G401.6 (cell line): ENCODE measurements around the gene TFF3.

Experiments used
- FAIRE-seq: peaks from 2 replicates; lab custom pipeline; 2012; peaks lifted over from hg19 to GRCh38; lab: Jason Lieb, UNC

The TFF3 gene

GRCh38 chr21:42346866-42347600 is 31.8 kb upstream of the TFF3 start:
- no peak for FAIRE-seq

DNA sequence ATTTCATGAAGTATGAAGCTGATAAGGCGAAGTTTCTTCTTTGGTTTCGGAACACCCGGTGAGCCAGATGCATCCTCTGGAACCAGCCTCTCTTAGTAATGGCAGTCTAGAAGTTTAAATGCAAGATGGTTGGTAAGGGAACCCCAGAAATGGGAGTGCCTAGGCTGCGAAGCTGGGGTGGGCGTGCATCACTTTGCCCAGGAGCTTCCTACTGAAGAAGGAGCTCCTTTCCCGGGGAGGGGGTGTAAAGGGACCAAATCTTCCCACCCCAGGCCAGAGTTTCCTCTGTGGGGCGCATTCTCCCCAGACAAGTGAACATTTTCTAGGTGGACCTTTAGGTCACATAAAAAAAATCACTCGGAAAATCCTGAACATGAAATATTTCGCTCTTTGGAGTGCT is 31.2 kb upstream of the TFF3 start:
- no peak for FAIRE-seq

DNA sequence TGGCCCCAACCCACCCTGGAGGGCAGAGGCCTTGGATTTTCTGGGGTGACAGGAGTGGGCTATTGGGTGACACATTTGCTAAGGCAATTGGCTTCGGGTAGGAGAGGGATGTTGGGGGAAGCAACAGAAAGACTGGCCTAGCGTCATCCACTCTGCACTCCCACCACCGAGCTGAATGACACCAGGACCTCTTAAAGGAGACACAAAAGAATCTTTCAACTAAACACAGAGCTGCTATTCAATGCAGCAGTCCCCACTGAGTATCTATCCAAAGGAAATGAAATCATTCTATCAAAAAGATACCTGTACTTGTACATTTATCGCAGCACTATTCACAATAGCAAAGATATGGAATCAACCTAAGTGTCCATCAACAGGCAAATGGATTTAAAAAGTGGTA is 29.4 kb upstream of the TFF3 start:
- no peak for FAIRE-seq

DNA sequence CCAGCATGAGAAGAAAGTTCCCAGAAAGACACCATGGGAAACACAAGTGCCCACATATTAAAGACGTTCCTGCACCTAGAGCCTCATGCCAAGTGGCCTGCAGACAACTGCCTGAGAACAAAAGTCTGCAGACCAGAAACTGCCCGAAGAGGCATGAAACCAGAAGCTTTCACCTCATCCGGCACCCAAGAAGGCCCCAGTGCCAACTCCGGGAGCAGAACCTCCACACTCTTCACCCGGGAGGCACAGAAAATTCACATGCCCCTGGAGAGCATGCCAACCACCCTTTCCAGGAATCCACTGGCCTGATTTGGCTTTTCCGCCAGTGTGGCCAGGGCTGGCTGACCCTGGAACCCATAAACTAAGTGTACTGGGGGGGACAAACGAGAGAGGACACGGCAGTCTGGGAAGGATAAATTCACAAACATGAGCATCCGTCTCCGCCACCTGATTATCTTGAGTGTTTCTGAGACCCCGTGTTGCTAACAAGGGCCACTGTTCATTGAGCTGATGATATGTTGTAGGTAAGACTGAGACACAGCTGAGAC is 28.8 kb upstream of the TFF3 start:
- FAIRE-seq = no peak

- FAIRE-seq = no peak
These were observed 28.3 kb upstream of the TFF3 start for GRCh38 chr21:42343556-42343955.

- FAIRE-seq = no peak
These were observed 27.9 kb upstream of the TFF3 start for GRCh38 chr21:42343101-42343500.

DNA sequence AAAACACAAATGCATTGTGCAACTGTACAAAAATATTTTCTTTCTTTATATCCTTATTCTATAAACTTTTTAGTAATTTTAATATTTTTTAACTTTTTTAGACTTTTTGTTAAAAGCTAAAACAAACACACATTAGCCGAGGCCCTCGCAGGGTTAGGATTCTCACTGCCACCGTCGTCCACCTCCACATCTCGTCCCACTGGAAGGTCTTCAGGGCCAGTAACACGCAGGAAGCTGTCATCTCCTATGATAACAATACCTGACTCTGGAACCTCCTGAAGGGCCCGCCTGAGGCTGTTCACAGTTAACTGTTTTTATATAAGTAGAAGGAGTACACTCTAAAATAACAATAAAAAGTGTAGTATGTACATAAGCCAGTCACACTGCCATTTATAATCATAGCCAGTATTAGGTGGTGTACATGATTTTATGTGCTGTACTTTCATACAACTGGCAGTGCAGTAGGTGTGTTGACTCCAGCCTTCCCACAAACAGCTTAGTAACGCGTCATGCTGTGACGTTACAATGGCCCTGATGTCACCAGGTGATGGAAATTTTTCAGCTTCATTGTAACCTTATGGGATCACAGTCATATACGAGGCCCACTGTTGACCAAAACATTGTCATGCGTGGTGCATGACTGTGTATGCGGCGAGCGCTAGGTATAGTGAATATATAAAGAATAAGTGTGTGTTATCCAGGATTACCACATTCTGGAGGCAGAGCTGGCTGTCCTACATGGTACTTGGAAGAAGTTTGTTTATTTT is 26.8 kb upstream of the TFF3 start:
- FAIRE-seq = no peak

GRCh38 chr21:42340187-42341050 is 25.2 kb upstream of the TFF3 start:
- FAIRE-seq = no peak

GRCh38 chr21:42338729-42339715 is 23.8 kb upstream of the TFF3 start:
- no peak for FAIRE-seq

GRCh38 chr21:42337830-42338728 is 22.9 kb upstream of the TFF3 start:
- no peak for FAIRE-seq

- FAIRE-seq = no peak
These were observed 22.1 kb upstream of the TFF3 start for GRCh38 chr21:42337276-42337675.

DNA sequence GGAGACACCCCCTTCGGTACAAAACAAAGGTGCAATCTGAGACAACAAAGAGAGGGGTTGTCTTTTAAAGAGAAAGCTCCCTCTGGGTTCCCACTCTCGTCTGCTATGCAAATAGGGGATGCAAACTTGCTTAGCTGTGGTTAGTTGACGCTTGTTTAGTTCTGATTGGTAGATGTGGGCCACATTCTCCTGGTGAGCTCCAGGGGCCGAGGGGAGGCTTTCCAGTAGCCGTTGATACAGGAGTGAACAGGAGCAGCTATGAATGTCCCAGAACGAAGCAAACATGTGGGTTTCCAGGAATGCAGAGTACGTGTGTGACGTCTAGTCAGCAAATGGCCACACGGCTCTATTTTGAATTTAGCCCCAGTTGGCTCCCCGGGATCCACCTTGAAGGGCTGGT is 20.8 kb upstream of the TFF3 start:
- no peak for FAIRE-seq

- no peak for FAIRE-seq
These were observed 17.5 kb upstream of the TFF3 start for GRCh38 chr21:42332557-42333317.

DNA sequence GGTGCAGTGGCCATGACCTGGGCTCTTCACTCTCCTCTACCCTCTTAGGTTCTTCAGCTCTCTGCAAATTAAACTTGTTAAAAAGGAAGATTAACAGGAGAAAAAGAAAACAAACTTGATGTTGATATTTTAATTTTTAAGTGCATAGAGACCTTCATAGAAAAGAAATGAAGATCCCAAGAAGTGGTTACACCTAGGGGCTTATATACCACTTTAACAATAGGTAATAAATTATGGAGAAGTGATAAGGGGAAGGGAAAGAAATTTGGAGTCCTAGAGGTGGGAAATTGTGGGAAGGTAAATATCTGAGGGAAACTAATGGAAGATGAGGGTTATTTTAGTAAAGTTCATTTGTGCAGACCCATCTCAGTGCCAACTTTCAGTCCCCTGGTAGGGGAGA is 16.5 kb upstream of the TFF3 start:
- FAIRE-seq = no peak

GRCh38 chr21:42330380-42331371 is 15.5 kb upstream of the TFF3 start:
- no peak for FAIRE-seq

DNA sequence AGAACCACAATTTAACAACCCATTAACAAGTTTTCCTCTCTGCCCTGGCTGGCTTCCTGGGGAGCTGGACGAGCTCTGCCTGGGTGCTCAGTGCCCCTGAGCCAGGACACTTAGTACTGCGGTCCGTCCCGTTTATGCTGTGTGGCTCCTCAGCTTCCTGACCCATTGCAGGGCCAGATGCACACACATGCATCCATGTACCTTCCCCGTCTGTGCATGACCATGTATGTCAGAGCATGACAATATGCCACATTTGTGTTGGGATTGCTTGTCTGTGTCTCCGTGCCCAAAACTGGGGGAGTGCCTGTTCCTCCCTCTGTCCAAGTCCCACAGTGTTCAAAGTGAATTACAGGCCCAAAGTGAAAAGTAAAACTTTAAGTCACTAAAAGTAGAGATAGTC is 9.7 kb upstream of the TFF3 start:
- no peak for FAIRE-seq

GRCh38 chr21:42321845-42322244 is 6.6 kb upstream of the TFF3 start:
- no peak for FAIRE-seq

DNA sequence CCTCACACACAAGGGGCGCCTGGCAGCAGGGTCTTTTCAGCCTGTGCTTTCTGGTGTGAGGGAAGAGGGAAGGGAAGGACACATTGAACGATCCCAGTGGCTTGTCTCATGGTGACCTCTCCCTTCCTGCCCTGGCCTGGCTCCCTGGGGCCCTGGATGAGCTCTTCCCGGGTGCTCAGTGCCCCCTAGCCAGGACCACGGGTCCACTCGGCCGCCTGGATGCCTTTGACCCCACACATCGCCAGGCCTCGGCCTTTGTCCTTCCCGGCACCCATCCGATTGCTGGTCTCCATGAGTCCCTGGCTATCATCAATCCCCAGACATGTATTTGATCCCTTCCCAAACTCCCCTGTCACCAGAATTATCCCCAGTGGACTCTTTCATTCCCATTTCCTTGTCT is 6.0 kb upstream of the TFF3 start:
- FAIRE-seq = no peak
